ENCODE results near the gene CRLF2.

- TF ChIP-seq CREB1 (IDR thresholded peaks at IDR 0.05; ENCODE audit: low read depth) (no peak), EGR1 (IDR thresholded peaks at IDR 0.05) (no peak)
Observed at GRCh38 chrX:1167466-1167865, 45.0 kb downstream of the CRLF2 start.
